ENCODE results near the gene ZHX3. TPM values are rescaled to one million over a fixed set of nuclear protein-coding genes. Genes with fewer than 3 reads are reported as not detected.

The ZHX3 gene
- total and polyA plus RNA-seq, 2 of the 13 experiments (the other 11 are each of a cell fraction or from before 2014, with no cell fraction given) = 8.4 to 11.7 TPM

DNA sequence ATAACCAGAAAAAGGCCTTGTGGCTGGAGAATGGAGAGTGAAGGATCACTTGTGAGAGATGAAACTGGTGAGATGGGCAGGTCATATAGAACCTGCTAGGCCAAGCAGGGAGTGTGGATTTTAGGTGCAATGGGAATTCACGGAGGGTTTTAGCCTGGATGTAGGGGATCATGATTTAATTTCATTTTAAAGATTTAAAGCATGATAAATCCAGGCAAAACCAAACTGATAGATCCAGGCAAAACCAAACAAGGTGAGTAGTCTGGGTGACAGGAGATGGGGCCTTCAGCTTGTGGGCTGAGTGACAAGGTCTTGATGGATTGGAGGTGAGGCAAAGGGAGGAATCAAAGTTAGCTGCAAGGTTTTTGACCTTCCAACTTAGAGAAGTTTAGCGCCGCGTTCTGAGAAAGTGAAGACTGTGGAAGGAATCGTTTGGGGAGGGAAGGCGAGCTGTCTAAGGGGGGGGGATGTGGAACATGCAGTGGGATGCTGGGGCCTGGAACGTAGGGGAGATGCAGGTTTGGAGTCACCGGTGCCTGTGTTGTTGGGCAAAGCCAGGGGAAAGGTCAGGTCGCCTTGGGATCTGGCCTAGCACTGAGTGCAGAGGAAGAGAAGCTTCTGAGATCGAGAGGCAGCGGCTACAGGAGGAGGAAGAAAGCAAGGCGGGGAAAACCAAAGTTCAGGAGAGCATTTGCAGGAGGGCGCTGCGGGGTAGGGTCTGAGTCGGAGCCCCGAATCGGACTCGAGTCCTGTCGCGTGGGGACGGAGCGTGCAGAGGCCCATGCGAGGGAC, 181.4 kb downstream of the ZHX3 start (continued):
- TF ChIP-seq, protein P1, sequence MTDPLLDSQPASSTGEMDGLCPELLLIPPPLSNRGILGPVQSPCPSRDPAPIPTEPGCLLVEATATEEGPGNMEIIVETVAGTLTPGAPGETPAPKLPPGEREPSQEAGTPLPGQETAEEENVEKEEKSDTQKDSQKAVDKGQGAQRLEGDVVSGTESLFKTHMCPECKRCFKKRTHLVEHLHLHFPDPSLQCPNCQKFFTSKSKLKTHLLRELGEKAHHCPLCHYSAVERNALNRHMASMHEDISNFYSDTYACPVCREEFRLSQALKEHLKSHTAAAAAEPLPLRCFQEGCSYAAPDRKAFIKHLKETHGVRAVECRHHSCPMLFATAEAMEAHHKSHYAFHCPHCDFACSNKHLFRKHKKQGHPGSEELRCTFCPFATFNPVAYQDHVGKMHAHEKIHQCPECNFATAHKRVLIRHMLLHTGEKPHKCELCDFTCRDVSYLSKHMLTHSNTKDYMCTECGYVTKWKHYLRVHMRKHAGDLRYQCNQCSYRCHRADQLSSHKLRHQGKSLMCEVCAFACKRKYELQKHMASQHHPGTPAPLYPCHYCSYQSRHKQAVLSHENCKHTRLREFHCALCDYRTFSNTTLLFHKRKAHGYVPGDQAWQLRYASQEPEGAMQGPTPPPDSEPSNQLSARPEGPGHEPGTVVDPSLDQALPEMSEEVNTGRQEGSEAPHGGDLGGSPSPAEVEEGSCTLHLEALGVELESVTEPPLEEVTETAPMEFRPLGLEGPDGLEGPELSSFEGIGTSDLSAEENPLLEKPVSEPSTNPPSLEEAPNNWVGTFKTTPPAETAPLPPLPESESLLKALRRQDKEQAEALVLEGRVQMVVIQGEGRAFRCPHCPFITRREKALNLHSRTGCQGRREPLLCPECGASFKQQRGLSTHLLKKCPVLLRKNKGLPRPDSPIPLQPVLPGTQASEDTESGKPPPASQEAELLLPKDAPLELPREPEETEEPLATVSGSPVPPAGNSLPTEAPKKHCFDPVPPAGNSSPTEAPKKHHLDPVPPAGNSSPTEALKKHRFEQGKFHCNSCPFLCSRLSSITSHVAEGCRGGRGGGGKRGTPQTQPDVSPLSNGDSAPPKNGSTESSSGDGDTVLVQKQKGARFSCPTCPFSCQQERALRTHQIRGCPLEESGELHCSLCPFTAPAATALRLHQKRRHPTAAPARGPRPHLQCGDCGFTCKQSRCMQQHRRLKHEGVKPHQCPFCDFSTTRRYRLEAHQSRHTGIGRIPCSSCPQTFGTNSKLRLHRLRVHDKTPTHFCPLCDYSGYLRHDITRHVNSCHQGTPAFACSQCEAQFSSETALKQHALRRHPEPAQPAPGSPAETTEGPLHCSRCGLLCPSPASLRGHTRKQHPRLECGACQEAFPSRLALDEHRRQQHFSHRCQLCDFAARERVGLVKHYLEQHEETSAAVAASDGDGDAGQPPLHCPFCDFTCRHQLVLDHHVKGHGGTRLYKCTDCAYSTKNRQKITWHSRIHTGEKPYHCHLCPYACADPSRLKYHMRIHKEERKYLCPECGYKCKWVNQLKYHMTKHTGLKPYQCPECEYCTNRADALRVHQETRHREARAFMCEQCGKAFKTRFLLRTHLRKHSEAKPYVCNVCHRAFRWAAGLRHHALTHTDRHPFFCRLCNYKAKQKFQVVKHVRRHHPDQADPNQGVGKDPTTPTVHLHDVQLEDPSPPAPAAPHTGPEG (CRISPR knock-in tag; IDR thresholded peaks at IDR 0.05) = no peak
- TF ChIP-seq ZNF432 (CRISPR knock-in tag; IDR thresholded peaks at IDR 0.05; ENCODE audit: borderline replicate concordance) = no peak
- TF ChIP-seq MIXL1 (CRISPR knock-in tag; IDR thresholded peaks at IDR 0.05) = no peak; the same call in 1 of the 2 replicates
- TF ChIP-seq, protein P2, sequence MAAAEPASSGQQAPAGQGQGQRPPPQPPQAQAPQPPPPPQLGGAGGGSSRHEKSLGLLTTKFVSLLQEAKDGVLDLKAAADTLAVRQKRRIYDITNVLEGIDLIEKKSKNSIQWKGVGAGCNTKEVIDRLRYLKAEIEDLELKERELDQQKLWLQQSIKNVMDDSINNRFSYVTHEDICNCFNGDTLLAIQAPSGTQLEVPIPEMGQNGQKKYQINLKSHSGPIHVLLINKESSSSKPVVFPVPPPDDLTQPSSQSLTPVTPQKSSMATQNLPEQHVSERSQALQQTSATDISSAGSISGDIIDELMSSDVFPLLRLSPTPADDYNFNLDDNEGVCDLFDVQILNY (CRISPR knock-in tag; conservative IDR thresholded peaks at IDR 0.05) = no peak
- TF ChIP-seq ZNF230 (CRISPR knock-in tag; IDR thresholded peaks at IDR 0.05) = peak; percentile 94; the same call in 1 of the 2 replicates
- no peak for TF ChIP-seq ZNF160 (CRISPR knock-in tag; IDR thresholded peaks at IDR 0.05)
- peak; percentile 55; the same call in 1 of the 2 replicates for TF ChIP-seq NKX3-1 (CRISPR knock-in tag; IDR thresholded peaks at IDR 0.05)
- TF ChIP-seq, protein P3, sequence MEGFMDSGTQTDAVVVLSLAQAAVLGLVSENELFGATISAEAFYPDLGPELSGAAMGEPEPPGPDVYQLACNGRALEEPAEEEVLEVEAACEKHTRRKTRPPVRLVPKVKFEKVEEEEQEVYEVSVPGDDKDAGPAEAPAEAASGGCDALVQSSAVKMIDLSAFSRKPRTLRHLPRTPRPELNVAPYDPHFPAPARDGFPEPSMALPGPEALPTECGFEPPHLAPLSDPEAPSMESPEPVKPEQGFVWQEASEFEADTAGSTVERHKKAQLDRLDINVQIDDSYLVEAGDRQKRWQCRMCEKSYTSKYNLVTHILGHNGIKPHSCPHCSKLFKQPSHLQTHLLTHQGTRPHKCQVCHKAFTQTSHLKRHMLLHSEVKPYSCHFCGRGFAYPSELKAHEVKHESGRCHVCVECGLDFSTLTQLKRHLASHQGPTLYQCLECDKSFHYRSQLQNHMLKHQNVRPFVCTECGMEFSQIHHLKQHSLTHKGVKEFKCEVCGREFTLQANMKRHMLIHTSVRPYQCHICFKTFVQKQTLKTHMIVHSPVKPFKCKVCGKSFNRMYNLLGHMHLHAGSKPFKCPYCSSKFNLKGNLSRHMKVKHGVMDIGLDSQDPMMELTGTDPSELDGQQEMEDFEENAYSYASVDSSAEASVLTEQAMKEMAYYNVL (CRISPR knock-in tag; IDR thresholded peaks at IDR 0.05; ENCODE audit: borderline replicate concordance) = no peak
- peak; percentile 51; the same call in 1 of the 2 replicates for TF ChIP-seq ZNF589 (CRISPR knock-in tag; conservative IDR thresholded peaks at IDR 0.05)
- no peak for TF ChIP-seq MTA3 (CRISPR knock-in tag; IDR thresholded peaks at IDR 0.05)
- TF ChIP-seq NFYB (CRISPR knock-in tag; IDR thresholded peaks at IDR 0.05) = no peak
- no peak; the same call in 1 of the 2 replicates for TF ChIP-seq ZSCAN21 (CRISPR knock-in tag; IDR thresholded peaks at IDR 0.05; ENCODE audit: borderline replicate concordance)
- TF ChIP-seq ZNF703 (CRISPR knock-in tag; IDR thresholded peaks at IDR 0.05; ENCODE audit: borderline replicate concordance) = no peak
- no peak; the same call in 1 of the 2 replicates for TF ChIP-seq HNF4A (CRISPR knock-in tag; IDR thresholded peaks at IDR 0.05)
- TF ChIP-seq TBX3 (IDR thresholded peaks at IDR 0.05; ENCODE audit: borderline replicate concordance) = no peak
- TF ChIP-seq, protein P4, sequence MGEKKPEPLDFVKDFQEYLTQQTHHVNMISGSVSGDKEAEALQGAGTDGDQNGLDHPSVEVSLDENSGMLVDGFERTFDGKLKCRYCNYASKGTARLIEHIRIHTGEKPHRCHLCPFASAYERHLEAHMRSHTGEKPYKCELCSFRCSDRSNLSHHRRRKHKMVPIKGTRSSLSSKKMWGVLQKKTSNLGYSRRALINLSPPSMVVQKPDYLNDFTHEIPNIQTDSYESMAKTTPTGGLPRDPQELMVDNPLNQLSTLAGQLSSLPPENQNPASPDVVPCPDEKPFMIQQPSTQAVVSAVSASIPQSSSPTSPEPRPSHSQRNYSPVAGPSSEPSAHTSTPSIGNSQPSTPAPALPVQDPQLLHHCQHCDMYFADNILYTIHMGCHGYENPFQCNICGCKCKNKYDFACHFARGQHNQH (CRISPR knock-in tag; IDR thresholded peaks at IDR 0.05) = no peak
- TF ChIP-seq ZNF143 (CRISPR knock-in tag; IDR thresholded peaks at IDR 0.05) = no peak
- TF ChIP-seq ZNF572 (CRISPR knock-in tag; IDR thresholded peaks at IDR 0.05) = 0 out of 2 replicates have a peak, but pooled peaks have one; percentile 76
- no peak for TF ChIP-seq FOSL2 (CRISPR knock-in tag; IDR thresholded peaks at IDR 0.05)
- TF ChIP-seq CBX5 (CRISPR knock-in tag; IDR thresholded peaks at IDR 0.05; ENCODE audit: borderline replicate concordance) = peak; percentile 76; the same call in 1 of the 2 replicates
- no peak for TF ChIP-seq KAT8 (CRISPR knock-in tag; IDR thresholded peaks at IDR 0.05)
